HepG2 (cell line): Measurements from ENCODE around the gene TRAK1.

Experiments
- NFIC ChIP-seq: IDR thresholded peaks from 2 replicates; pipeline ENCODE4 v1.6.1; 2012; ENCODE audit warnings: mild to moderate bottlenecking, low read length, inconsistent platforms
- POLR2A ChIP-seq, 2 experiments: IDR thresholded peaks; 2 replicates each; pipeline ENCODE4 v1.6.1; 2011; ENCODE audit warnings: low read depth in 2 of 2, low read length in 2 of 2, mild to moderate bottlenecking in 1 of 2, moderate library complexity in 1 of 2; ENCODE audit not compliant: insufficient read depth in 1 of 2
- ZNF354B ChIP-seq: sonication (generic); formaldehyde crosslinking; IDR thresholded peaks from 2 replicates; pipeline ENCODE4 v1.8.0; 2022; ENCODE audit warnings: mild to moderate bottlenecking, missing genetic modification reagents
- TF ChIP-seq, protein P1 (sequence below): sonication (generic); formaldehyde crosslinking; IDR thresholded peaks from 2 replicates; pipeline ENCODE4 v1.4.0; 2020; ENCODE audit warnings: mild to moderate bottlenecking, missing genetic modification reagents, borderline replicate concordance
- TF ChIP-seq, protein P2 (sequence below): sonication (generic); formaldehyde crosslinking; IDR thresholded peaks from 2 replicates; pipeline ENCODE4 v1.5.0; 2020; ENCODE audit warnings: mild to moderate bottlenecking, missing genetic modification reagents, moderate library complexity

DNA sequence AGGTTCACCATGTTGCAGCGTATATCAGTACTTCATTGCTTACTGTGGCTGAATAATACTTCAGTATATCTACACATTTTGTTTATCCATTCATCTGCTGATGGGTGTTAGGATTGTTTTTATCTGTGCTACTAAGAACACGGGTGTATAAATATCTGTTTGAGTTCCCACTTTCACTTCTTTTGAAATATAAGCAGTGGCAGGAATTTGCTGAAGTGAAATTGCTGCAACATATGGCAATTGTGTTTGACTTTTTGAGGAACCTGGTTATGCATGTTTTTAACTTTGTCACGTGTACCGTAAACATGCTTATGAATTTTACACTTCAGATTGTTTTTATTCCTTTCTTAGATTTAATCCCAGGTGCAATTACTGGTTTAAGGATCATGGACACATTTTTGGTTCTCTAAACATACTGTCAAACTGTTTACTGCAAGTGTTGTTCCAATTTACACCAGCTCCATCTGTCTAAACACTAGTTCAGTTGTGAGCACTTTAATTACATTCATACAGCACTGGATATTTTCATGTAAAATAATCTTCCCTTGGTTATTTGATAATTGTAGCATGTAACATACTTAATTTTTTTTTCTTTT lies 23.1 kb downstream of the TRAK1 start:
- no peak for TF ChIP-seq ZNF354B (CRISPR knock-in tag)
- TF ChIP-seq, protein P1, sequence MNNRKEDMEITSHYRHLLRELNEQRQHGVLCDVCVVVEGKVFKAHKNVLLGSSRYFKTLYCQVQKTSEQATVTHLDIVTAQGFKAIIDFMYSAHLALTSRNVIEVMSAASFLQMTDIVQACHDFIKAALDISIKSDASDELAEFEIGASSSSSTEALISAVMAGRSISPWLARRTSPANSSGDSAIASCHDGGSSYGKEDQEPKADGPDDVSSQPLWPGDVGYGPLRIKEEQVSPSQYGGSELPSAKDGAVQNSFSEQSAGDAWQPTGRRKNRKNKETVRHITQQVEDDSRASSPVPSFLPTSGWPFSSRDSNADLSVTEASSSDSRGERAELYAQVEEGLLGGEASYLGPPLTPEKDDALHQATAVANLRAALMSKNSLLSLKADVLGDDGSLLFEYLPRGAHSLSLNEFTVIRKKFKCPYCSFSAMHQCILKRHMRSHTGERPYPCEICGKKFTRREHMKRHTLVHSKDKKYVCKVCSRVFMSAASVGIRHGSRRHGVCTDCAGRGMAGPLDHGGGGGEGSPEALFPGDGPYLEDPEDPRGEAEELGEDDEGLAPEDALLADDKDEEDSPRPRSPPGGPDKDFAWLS (CRISPR knock-in tag): no peak
- TF ChIP-seq, protein P2, sequence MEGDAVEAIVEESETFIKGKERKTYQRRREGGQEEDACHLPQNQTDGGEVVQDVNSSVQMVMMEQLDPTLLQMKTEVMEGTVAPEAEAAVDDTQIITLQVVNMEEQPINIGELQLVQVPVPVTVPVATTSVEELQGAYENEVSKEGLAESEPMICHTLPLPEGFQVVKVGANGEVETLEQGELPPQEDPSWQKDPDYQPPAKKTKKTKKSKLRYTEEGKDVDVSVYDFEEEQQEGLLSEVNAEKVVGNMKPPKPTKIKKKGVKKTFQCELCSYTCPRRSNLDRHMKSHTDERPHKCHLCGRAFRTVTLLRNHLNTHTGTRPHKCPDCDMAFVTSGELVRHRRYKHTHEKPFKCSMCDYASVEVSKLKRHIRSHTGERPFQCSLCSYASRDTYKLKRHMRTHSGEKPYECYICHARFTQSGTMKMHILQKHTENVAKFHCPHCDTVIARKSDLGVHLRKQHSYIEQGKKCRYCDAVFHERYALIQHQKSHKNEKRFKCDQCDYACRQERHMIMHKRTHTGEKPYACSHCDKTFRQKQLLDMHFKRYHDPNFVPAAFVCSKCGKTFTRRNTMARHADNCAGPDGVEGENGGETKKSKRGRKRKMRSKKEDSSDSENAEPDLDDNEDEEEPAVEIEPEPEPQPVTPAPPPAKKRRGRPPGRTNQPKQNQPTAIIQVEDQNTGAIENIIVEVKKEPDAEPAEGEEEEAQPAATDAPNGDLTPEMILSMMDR: no peak
- TF ChIP-seq POLR2A (IDR thresholded peaks at IDR 0.05; ENCODE audit: insufficient read depth in 1 of 2, low read depth in 2 of 2, low read length in 2 of 2): no peak
- no peak for TF ChIP-seq NFIC
